ENCODE data around the gene SORCS1.

SORCS1 gene

DNA sequence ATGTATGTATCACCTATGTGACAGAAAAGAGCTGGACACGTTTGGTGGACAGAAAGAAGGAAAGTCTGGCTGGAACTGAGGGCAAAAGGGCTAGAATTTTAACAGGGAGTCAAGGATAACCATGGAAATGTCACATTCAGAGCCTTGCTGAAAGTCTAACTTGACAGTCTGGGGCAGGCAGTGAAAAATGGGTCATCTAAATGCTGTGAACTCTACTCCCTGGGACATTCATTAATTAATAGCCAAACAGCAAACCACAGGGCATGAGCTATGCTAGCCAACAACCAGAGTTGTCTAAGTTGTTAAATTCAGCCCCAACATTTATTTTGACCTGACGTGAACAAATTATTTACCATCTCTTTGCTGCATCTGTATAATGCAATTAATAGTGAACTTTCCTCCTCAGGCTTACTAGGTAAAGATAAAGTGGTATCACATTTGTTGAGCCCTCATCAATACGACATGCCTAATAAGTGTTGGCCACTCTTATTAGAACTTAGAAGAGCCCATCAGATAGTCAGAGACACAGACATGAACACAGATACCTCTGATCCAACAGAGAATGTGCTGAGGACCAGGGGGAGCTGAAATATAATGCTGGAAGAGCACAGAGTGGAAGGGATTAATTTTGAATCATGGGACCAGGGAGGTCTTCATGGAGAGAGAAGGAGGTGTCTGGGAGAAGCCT lies 109.9 kb downstream of the SORCS1 start:
- no peak overlapping the region for H3K4me3 ChIP-seq (ENCODE audit: low read length)
- TF ChIP-seq, protein P1, sequence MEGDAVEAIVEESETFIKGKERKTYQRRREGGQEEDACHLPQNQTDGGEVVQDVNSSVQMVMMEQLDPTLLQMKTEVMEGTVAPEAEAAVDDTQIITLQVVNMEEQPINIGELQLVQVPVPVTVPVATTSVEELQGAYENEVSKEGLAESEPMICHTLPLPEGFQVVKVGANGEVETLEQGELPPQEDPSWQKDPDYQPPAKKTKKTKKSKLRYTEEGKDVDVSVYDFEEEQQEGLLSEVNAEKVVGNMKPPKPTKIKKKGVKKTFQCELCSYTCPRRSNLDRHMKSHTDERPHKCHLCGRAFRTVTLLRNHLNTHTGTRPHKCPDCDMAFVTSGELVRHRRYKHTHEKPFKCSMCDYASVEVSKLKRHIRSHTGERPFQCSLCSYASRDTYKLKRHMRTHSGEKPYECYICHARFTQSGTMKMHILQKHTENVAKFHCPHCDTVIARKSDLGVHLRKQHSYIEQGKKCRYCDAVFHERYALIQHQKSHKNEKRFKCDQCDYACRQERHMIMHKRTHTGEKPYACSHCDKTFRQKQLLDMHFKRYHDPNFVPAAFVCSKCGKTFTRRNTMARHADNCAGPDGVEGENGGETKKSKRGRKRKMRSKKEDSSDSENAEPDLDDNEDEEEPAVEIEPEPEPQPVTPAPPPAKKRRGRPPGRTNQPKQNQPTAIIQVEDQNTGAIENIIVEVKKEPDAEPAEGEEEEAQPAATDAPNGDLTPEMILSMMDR (conservative IDR thresholded peaks at IDR 0.05; ENCODE audit: low read length): no peak
- no peak for DNase-seq (ENCODE audit: low read depth)

DNA sequence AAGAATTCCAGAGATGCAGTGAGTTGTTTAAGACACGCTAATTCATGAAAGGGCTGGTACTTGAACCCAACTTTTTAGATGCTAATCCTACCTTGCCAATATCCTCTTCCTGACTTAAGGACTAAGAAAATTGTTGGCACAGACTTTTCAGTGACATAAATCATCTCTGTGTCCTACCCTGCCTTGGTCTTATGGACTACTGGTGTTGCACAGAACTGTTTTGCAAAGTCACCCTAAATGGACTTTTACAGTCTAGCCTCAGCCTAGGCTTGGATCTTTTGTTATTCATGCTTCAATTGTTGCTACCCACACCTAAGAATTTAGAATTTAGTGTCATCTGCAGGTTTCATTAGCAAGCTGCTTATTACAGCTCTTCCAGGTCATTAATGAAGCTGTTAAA lies 112.7 kb downstream of the SORCS1 start:
- TF ChIP-seq, protein P1 (conservative IDR thresholded peaks at IDR 0.05; ENCODE audit: low read length): no peak
- DNase-seq (ENCODE audit: low read depth): no peak
- no peak overlapping the region for H3K4me3 ChIP-seq (ENCODE audit: low read length)

DNA sequence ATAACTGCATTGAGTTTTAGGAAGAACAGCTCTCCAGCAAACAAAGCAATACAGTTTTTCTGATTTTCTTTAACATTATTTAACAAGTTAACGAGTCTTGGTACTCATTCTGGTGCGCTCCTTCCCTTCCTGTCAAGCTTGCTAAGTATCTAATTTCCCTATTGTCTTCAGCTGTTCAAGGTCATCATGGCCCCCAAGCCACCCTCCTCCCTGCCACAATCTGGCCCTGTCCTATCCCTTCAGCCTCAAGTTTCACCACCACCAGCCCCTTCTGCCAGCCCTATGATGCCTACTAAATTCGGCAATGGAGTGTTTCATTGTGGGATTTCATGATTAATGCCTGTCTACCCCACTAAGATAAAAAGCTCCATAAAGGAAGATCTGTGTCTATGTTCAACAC lies 121.0 kb downstream of the SORCS1 start:
- no peak overlapping the region for H3K4me3 ChIP-seq (ENCODE audit: low read length)
- TF ChIP-seq, protein P1 (conservative IDR thresholded peaks at IDR 0.05; ENCODE audit: low read length): no peak
- DNase-seq (ENCODE audit: low read depth): no peak

DNA sequence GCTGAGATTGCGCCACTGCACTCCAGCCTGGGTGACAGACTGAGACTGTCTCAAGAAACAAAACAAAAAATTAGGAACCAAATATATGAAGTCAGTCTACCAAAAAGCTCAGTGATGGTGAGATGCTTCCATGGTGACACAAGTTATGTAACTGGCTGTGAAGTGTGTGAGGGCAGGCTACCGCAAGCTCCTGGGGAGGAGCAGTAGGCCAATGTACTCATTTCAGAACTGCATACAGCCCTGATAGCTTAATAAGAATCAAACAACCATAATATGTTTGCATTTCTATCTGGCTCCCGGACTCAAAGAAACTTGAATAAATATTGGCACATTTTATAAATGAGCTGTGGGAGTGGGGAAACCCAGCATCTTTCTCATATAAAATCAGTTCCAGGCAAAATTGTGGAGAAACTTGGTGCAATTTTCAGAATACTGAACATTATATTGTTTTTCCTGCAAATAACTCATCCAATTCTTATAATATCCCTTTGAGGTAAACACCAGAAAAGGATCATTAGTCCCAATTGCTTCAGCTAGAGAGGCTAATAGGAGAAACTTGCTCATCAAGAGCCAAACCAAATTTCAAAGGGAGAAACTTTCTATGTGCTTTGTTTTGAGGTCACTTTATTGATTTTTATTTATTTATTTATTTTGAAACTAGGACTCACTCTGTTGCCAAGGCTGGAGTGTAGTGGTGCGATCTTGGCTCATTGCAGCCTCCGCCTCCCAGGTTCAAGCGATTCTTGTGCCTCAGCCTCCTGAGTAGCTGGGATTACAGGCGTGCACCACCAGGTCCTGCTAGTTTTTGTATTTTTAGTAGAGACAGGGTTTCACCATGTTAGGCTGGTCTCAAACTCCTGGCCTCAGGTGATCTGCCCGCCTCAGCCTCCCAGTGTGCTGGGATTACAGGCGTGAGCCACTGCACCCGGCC lies 127.0 kb downstream of the SORCS1 start:
- TF ChIP-seq, protein P1 (conservative IDR thresholded peaks at IDR 0.05; ENCODE audit: low read length): no peak
- DNase-seq (ENCODE audit: low read depth): no peak
- H3K4me3 ChIP-seq (ENCODE audit: low read length): no peak overlapping the region

DNA sequence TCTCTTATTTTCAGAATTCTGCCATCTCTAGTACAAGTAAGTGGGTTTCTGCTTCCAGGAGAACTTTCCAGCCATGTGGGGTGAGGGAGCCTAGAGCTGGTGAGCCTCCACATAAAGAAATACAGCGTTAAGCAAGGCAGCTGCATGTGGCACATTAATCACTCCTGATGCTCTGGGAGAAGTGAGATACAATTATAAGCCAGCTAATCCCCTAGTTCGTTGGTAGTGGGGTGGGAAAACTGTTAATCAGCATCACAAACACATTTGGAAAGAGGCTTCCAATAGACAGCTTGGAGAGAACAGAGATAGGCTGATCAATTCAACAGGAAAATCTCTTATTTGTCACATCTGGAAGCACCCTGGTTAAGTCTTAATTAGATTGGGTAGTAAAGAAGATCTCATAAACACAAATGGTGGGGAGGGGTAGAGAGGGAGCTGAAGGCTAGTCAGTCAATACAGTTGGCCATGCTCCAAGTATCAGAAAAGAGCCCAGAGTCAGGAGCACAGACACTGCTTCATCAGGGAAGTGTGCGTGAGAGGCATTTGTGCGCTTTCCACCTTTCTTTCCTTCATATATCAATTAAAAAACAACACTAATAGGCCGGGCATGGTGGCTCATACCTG lies 130.6 kb downstream of the SORCS1 start:
- TF ChIP-seq, protein P1 (conservative IDR thresholded peaks at IDR 0.05; ENCODE audit: low read length): no peak
- no peak for DNase-seq (ENCODE audit: low read depth)
- H3K4me3 ChIP-seq (ENCODE audit: low read length): no peak overlapping the region

DNA sequence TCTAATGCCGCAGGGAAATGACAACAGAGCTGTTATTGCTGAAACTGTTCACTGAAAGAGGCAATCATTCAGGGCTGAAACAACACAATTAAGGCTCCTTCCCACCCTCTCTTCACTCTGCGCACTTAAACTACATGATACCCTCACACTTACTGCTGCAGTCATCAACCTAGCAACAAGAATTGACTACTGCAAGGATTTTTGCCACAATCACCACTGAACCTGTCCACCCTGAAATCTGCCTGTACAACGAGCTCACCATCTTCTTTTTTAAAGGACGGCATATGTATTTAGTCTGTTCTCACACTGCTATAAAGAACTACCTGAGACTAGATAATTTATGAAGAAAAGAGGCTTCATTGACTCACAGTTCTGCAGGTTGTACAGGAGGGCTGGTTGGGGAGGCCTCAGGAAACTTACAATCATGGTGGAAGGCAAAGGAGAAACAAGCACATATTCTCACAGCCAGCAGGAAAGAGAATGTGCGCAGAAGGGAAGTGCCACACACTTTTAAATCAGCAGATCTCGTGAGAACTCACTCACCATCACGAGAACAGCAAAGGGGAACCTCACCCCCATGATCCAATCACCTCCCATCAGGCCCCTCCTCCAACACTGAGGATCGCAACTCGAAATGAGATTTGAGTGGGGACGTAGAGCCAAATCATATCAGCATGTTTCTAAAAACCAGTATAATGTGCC lies 131.7 kb downstream of the SORCS1 start:
- no peak for DNase-seq (ENCODE audit: low read depth)
- TF ChIP-seq, protein P1 (conservative IDR thresholded peaks at IDR 0.05; ENCODE audit: low read length): no peak
- H3K4me3 ChIP-seq (ENCODE audit: low read length): no peak overlapping the region

Data from AG10803 (cell line).